ENCODE measurements around the gene ALKBH5.

DNA sequence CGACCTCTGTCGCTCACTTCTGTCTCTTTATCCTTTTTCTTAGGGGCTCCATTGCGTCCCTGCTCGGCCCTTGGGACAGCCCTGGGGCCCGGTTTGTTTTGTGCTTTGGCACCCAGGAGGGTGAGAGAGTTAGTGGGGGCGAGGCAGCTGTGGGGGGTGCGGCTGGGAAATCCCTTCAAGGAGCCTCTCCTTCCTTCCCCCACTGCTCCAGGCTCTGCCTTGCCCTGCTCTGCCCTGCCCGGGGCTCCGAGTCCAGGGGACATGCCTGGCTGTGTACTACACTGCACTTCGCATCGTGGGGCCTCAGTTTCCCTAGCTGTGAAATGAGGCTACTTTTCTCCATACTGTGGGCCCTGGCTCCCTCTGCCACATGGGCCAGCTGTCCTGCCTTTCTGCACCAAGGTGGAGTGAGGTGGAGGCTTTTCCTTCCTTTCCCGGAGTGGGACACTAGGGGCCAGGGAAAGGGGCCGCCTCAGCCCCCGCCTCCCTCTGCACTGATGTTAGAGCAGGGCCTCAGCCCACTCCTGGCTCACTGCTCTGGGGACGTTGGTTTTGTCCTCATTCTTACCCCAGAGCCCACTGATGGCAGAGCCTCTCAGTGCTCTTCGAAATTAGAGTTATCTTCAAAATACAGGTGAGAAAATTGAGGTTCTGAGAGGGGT, 42.8 kb downstream of the ALKBH5 start:
- no peak for TF ChIP-seq CTCF (conservative IDR thresholded peaks at IDR 0.05; ENCODE audit: low read length)
- TF ChIP-seq EZH2phosphoT487 (IDR thresholded peaks at IDR 0.05; ENCODE audit: borderline replicate concordance, low read depth, low read length), result no peak

All from OCI-LY7 (cell line).